CMK (cell line): ENCODE data around the gene CABLES2.
"Not testable (repeated sequence)": the region's sequence is repeated elsewhere in the genome, so short reads cannot be mapped to it uniquely, and the experiment has no call there.

Experiments used
- DNase-seq: peaks from one replicate; pipeline ENCODE4 v3.0.0-alpha.2; 2010; ENCODE audit warnings: low read depth

The CABLES2 gene

GRCh38 chr20:62433658-62434497 is 26.8 kb upstream of the CABLES2 start:
- DNase-seq = no peak

- DNase-seq = no peak
Measured at GRCh38 chr20:62430866-62431447, 23.9 kb upstream of the CABLES2 start.

GRCh38 chr20:62430311-62430853 is 23.3 kb upstream of the CABLES2 start:
- no peak for DNase-seq

- DNase-seq = no peak
Measured at GRCh38 chr20:62429455-62430310, 22.6 kb upstream of the CABLES2 start.

GRCh38 chr20:62428396-62429295 is 21.6 kb upstream of the CABLES2 start:
- DNase-seq = peak; percentile 63

GRCh38 chr20:62428002-62428372 is 20.9 kb upstream of the CABLES2 start:
- DNase-seq = no peak

- no peak for DNase-seq
Measured at GRCh38 chr20:62427172-62428001, 20.3 kb upstream of the CABLES2 start, which contains the start of gene RBBP8NL. Gene RBBP8NL (minus strand): TSS chr20:62427539. CDS start chr20:62419647, 7,892 bp downstream.

- no peak for DNase-seq
Measured at GRCh38 chr20:62426699-62427131, 19.6 kb upstream of the CABLES2 start.

- not testable (repeated sequence) for DNase-seq
Measured at GRCh38 chr20:62426059-62426348, 18.9 kb upstream of the CABLES2 start.

- DNase-seq = no peak
Measured at GRCh38 chr20:62425281-62426058, 18.4 kb upstream of the CABLES2 start.

- no peak for DNase-seq
Measured at GRCh38 chr20:62424249-62425107, 17.4 kb upstream of the CABLES2 start.

- DNase-seq = no peak
Measured at GRCh38 chr20:62423326-62423706, 16.2 kb upstream of the CABLES2 start.

- no peak for DNase-seq
Measured at GRCh38 chr20:62422636-62423325, 15.7 kb upstream of the CABLES2 start.

GRCh38 chr20:62421716-62421990 is 14.6 kb upstream of the CABLES2 start:
- no peak for DNase-seq

- DNase-seq = no peak
Measured at GRCh38 chr20:62420846-62421715, 14.0 kb upstream of the CABLES2 start.

GRCh38 chr20:62419759-62420158 is 12.7 kb upstream of the CABLES2 start:
- no peak for DNase-seq

- DNase-seq = no peak
Measured at GRCh38 chr20:62418709-62419487, 11.8 kb upstream of the CABLES2 start.
